NCI-H2196 (cell line): Measurements from ENCODE around the gene MCRIP2.

Experiments
- DNase-seq: peaks from one replicate; lab custom pipeline; 2025; ENCODE audit not compliant: unreplicated experiment; lab: John Stamatoyannopoulos, UW

Gene MCRIP2

DNA sequence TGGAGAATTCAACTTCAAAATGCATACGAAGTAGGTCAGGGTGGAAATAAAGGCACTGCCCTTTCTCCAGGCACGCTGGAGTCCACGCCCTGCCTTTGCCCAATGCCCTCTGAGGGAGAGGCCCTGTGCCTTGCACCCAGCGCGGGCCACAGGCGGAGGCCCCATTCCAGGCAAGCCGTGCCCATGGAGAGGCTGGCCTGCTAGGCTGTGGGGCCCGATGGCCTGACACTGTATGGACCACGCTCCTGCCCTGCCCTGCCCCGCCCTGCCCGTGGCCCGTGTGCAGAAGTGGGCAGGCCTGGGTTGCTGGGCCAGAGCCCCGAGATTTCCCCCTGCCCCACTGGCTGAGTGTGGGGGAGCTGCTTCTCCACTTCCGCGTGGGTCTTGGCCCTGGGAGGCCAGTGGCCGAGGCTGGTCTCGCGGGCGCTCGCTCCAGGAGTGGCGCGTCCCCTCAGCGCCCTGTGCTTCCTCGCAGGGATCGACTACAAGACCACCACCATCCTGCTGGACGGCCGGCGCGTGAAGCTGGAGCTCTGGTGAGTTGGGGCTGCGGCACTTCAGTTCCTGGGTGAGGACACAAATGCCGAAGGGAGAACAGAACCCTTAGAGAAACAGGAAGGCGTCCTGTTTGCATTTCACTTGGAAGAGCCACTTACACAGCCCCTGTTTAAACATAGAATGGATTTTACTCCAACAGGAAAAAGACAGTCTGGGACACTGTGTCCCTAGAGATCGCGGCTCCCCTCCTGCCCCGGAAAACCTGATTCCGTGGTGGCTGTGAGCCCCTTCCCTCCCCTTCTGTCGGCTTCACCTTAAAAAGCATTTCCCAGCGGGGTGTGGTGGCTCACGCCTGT lies 24.7 kb upstream of the MCRIP2 start:
- no peak for DNase-seq

DNA sequence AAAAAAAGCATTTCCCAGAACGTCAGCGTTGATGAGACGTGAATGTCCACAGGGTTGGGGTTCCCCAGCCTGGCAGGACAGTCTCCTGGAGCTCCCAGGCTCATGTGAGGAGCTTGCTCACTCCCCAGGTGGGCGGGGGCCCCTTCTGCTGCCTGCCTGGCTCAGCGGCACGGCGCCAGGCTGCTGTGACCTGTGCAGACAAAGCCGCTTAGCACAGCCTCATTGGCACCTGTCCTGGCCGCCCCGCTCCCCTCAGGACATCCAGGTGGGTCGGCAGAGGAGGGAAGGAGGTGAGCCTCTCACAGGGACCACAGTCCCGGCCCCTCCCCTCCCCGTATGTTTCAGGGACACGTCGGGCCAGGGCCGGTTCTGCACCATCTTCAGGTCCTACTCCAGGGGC lies 23.8 kb upstream of the MCRIP2 start:
- no peak for DNase-seq

DNA sequence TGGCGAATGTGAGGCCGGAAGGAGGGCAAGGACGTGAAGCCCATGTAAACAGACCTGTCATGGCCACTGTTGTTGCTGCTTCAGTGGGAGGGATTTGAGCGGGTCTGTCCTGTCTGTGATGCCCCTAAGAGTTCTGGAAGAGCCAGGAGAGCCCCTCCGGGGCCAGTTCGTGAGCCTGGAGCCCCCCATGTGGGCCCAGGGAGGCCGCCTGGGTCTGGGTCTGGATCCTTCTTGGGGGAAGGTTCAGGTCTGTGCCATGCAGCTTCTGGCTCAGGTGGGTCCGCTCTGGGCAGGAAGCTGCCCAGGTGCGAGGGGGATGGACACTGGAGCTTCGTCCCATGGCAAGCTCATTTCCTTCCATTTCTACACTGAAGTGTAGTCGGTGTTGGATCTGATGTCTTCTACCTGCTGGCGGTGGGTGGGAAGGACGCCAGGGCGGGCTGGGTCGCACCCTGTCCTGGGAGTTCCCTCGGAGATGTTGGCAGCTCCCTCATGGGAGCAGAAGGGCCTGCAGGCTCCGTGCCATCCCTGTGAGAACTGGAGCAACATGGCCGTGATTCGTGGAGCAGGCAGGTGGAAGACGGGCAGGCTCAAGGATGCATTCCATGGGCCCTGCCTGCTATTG lies 22.0 kb upstream of the MCRIP2 start:
- no peak for DNase-seq

DNA sequence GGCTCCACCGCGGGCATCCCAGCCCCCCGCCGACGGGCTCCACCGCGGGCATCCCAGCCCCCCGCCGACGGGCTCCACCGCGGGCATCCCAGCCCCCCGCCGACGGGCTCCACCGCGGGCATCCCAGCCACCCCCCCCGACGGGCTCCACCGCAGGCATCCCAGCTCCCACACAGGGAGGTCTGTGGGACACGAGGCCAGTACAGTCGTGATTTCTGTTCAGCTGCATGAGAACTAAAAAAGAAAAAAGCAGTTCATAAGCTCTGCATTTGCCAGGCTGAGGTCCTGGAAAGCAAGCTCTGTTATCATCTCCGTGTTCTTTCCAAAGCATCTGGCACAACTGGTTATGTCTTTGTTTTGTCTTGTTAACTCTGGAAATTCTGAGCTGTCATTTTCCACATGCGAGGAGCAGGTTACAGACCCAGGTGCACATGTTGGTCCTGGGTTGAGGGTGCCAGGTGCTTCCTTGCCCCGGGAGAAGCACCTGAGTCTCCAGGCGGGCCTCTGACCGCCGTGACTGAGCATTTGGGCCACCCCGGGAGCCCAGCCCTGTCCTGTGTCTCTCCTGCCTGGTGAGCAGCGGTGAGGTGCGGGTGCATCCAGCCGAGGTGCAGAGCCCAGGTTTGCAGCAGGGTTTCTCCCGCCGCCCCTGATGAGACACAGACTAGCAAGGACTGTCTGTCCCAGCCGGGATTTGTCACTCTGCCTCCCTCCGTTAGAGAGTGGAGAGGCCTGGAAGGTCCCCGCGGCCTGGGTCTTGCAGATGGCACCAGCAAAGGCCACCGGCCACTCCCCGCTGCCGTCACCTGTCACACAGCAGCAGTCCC lies 20.7 kb upstream of the MCRIP2 start:
- no peak for DNase-seq

DNA sequence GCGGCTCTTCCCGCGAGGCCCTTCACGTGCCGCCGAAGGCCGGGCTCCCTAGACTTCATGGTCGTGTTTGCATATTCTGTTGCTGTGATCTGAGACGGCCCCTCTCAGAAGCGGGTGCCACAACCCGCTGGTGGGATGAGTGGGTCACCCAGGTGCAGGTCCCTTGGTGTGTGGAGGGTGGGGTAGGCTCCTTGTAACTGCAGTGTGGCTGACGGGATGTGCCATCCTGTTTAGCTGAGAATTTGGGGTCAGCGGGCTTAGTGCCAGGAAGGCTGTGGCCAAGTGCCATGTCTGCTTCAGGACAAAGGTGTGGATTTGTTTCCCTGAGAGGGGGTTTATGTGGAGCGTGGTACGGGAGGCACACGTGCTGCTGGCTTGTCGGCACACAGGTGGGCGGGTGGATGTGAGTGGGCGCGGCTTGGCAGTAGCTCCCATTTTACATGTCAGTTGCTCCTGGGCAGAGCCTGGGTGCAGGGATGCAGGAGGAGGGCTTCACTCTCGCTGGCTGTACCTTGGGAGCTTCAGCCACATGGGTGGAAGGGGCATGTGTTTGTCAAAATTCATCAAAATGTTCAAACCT lies 20.0 kb upstream of the MCRIP2 start:
- DNase-seq: no peak

DNA sequence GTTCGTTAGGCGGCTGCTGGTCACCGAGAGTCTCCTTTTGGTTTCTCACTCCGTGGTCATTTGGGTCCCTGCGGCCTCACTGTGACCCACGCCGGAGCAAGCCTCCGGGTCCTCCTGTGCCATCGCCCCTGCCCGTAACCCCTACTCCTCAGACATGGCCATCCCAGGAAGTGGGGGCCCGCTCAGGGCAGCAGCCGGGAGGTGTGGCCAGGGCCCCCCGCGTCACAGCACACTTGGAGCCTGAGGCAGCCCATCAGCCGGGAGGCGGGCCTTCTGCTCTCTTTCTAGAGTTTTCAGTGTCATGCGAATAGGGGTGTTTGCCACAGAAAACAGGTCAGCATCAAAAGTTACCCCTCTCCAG lies 18.7 kb upstream of the MCRIP2 start:
- DNase-seq: no peak

DNA sequence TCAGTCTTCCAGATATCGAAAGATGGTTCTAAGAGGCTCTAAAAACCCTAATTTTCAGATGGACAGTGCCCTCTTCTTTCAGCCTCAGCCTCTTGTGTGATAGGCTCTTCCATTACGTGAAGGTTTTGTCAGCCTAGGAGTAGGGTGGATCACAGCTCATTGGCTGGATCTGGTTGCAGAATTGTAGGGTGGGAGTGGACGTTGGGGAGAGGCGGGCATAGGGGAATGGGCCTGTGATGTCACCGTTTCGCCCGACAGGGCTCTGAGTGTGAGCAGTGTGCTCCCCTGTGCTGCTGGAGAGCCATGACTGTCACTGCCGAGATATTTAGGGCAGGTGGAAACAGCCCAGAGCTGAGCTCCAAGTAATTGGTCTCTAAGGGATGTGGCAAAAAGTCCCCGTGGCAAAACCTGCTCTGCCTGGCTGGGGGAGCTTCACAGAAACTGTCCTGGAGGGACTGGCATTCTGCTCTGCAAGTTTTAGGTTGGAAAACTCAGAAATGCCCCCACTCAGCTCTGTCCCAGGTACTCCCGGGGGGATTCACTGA lies 17.0 kb upstream of the MCRIP2 start:
- DNase-seq: no peak

DNA sequence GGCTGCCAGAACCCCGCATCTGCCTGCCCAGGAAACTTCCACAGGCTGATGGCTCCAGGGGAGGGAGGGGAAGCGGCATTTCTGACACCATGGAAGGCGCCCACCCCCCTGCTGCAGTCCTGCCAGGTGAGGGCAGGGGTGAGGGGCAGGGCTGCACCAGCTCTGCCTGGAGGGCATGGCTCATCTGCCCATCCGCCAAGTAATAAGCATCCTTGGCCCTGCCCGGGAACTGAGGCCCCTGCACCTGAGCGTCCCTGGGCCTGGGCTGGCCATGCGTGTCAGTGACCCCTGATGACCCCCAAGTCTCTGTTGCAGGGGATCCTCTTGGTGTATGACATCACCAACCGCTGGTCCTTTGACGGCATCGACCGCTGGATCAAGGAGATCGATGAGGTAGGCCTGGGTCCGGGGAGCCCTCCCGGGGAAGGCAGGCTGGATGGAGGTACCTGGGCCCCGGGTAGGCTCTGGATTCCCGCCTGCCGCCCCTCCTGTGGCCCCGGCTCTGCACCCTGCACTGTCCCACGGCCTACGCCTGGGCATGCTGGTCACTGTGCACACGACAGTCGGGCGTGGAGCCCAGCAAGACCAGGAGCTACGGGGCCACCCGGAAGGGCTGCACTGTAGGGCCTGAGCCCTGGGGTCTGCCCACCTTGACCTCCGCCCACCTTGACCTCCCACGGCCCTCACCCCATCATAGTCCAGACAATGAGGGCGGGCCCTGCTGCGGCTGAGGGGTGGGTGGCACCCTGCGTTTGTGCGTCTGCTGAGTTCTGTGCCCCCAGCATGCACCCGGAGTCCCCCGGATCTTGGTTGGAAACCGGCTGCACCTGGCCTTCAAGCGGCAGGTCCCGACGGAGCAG lies 16.3 kb upstream of the MCRIP2 start:
- DNase-seq: no peak

DNA sequence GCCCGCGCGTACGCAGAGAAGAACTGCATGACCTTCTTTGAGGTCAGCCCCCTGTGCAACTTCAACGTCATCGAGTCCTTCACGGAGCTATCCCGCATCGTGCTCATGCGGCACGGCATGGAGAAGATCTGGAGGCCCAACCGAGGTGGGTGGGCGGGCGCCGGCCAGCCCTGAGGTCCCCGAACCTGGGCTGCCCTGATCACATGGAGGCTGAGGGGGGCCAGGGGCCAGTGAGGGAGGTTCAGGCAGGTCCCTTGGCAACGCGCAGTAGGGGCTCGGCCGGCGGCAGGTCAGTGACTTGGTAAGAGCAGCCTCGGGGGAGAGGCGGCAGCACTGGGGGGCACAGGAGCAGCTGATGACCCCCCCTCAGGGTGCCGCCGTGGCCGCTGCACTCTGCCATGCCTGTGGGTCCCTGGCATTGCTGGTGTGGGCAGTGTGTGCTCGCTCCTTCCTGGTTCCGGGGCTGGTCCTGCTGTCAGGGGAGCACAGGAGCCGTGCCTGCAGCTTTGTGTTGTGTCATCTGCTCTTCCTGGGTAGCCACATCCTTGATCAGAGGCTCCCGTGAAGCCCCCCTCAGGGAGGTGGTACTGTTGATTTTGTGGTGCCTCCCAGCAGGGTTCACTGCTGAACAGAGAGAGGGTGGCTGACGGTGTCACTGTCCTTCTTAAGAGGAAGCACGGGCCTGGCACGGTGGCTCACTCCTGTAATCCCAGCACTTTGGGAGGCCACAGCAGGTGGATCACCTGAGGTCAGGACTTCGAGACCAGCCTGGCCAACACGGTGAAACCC lies 15.5 kb upstream of the MCRIP2 start:
- no peak for DNase-seq

DNA sequence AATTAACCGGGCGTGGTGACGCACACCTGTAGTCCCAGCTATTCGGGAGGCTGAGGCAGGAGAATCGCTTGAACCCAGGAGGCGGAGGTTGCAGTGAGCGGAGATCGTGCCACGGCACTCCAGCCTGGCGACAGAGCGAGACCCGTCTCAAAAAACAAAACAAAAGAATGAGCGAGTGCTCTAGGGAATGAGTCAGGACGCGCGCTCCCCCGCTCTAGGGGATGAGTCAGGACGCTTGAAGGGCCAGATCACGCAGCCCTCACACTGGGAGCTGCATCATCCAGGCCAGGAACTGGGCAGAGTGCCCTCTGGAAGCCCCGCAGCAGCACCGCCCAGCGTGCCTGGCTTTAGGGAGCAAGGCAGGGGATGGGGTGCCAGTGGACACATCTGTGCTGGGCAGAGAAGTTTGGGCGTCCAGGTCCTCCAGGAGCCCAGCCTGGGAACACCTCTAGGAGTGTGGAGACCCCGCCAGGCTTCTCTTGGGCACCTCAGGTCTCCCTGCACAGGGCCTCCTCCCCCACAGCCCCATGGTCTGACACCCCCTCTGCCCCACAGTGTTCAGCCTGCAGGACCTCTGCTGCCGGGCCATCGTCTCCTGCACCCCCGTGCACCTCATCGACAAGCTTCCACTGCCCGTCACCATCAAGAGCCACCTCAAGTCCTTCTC lies 14.7 kb upstream of the MCRIP2 start:
- DNase-seq: peak; percentile 77

DNA sequence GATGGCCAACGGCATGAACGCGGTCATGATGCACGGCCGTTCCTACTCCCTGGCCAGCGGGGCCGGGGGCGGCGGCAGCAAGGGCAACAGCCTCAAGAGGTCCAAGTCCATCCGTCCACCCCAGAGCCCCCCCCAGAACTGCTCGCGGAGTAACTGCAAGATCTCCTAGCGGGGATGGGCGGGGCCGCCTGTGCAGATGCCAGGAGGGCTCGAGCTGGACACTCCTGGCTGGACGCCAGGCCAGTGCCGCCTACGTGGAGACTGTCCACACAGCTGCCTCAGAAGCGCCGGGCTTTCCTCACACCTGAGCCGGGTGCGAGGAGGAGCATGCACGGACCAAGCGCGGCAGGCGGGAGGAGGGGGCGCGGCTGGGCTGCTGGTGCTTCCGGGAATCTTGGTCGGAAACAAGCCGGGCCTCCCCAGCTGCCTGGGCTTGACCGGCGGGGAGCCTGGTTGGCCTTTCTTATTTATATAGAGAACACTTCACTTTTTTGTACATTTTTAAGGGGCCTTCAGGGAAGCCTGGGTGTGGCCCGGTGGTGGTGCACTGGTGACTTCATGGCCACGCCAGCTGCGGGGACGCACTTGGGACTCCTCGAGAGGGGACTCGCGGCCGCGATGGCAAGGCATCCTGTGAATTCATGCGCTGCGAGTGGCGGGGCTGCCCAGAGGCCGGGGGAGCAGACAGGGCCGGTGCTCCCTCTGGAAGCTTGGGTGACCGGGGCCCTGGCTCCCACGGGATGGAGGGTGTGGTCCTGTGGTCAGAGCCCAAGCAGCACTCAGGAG lies 14.0 kb upstream of the MCRIP2 start:
- peak; percentile 96 for DNase-seq

DNA sequence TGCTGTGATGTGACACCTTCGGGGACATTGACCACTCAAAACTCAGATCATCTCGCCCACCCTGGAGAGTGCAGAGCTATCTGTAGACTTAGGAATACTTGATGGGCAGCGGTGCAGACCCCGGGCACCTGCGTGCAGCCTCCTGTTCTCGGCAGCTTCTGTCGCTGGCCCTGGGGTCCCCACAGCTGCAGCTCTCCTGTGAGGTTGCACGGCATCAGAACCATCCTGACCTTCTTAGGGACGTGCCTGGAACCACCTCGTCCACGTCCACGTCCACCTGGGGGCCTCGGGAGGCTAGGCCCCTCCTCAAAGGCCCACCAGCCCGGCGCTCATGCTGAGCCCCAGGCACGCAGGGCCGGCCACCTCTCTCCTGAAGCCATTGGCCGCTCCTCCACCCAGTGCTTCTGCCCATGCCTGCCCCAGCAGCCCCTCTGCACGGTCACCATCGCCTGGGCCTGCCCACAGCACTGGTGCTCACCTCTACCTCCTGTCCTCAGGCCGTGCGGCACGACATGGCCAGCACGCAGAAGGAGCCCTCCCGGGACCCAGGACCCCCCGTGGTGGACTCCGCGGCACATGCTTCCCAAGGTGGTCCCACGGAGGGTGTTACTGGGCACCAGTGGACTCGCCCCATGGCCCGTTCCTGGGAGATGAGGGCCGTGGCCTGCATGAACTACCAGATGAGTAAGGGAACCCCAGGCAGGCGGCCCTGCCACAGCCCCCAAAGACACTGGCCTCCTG lies 13.1 kb upstream of the MCRIP2 start:
- no peak for DNase-seq

DNA sequence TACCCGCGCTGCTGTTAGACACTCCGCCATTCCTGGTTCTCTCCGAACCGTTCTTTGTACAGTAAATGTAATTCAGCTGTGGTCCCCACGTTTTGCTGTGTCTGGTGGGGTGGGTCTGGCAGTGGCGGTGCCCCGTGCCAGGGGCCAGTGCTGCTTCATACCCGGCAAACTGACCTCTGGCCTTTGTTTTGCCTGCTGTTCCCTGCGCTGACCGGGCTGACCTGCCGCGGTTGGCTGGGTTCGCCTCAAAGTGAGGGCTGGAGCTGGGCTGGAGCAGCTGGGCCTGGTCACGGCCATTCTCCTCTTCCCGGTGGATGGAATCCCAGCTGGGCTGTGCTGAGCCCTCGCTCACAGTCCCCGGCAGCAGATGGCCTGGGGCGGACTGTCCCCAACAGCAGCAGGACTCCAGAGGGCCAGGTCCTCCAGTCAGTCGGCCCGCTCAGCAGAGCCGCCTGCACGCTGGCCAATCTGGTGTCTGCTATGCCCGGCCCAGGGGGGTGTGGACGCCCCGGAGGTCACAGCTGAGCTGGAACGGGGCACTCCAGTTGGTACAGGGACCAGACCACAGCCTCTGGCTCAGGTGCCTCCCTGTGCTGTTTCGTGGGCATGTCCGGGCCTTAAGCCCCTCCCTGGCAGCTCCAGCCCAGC lies 12.3 kb upstream of the MCRIP2 start:
- DNase-seq: no peak

DNA sequence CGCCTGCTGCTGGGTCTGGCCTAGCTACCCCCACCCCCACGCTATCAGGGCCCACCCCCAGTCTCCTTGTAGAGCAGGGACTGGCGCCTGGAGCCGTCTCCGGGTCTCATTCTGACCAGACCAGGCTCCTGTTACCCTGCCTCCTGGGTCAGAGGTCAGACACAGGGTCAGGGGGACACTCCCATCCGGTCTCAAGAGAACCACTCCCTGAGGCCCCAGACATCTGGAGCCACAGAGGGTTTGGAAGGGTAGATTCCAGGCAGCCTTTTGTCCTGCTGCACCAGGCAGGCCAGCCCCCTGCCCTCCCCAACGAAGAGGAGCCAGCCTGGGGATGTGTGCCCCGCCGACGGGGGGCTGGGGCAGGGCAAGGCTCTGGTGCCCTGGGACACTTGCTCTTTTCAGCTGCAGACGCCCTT lies 11.8 kb upstream of the MCRIP2 start:
- DNase-seq: no peak

DNA sequence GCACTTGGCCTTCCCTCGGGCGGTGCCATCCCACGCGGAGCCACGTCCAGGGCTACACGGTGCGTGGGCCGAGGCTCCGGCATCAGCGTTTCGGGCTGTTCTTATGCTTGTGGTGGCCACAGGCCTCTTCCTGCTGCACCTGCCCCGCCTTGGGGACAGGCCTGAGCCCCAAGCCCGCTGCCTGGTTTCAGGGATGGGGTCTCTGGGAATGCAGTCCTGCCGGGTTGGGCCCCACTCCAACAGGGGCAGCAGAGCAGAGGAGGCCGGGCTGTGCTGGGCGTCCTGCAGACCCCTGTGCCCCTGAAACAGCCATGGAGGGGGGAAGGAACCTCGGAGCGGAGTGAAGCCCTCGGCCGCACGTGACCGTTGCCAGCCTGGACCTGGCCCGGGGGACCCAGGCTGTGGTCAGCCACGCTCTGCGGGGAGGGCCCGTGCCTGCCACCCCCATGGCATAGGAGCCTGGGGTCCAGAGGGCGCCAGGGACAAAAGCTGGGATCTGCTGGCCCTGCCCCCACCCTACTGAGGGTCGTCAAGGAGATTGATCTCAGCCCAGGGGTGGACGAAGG lies 11.3 kb upstream of the MCRIP2 start:
- DNase-seq: no peak

DNA sequence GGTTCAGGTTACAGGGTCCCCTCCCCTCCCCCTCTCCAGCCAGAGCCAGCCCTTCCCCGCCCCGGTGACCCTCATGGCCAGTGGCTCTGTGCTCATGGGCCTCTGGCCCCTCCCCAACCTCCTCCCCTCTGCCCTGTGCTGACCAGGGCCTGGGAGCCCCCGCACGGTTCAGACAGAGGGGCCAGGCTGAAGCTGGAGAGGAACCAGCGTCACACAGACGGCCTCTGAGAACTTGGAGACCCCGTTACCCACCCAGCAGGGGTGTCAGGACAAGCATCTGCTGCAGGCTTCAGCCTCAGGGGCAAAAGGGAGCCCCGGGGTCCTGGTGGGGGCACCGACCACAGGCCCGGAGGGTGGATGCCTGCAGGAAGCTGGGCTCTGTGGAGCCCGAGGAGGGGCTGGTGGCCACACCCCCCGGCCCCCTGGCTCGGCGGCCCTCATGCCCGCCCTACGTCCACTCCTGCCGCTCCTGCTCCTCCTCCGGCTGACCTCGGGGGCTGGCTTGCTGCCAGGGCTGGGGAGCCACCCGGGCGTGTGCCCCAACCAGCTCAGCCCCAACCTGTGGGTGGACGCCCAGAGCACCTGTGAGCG lies 10.7 kb upstream of the MCRIP2 start, which contains the start of gene WFIKKN1:
TSS of gene WFIKKN1 (plus strand) at position 171 of the 591 bp plus-strand sequence. CDS start at position 440, 269 bp downstream.
- no peak for DNase-seq
